NCI-H774 (cell line): Measurements from ENCODE around the gene TMEM91.
A peak's percentile ranks its signal among the peaks of the same experiment; 100 is the strongest.
"Not testable (repeated sequence)": the region's sequence is repeated elsewhere in the genome, so short reads cannot be mapped to it uniquely, and the experiment has no call there.

ENCODE experiments used
- DNase-seq: peaks from one replicate; lab custom pipeline; 2025; lab: John Stamatoyannopoulos, UW

TMEM91 gene

DNA sequence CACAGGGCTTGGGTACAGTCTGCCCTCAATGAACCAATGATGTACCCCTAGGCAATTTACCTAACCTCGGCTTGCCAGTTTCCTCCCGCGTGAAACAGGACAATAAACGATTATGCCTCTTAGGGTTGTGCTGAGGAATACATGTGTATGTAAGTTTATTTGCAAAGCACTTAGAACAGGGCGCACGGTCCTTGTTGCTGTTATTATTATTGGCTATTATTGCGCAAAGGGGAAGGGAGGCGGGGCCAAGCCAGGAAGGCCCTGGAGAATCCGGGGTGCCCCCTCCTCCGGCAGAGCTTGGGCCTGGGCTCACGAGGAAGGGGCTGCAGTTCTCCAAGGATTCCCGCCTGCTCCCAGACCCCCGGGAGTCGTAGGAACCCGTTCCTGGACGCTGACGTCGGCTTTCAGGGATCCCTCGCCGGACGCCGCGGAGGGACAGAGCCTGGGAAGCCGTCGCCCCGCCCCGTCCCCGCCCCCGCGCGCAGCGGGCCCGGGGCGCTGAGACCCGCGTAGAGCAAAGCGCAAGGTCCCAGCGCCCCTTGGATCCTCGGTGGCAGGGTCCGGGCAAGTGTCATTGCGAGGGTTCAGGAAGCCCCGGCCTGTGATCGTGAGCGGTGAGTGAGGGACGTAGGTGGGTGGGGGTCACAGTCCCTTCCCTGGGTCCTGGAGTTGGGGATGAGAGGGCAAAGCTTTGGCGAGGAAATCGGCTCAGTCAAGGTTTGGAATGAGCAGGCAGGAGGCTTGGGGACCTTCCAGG, at the start of gene TMEM91:
Gene TMEM91 (plus strand): TSS at position 293 of the 757 bp plus-strand sequence. CDS start 1,777 bp downstream, outside the sequence.
- DNase-seq: peak; percentile 8

DNA sequence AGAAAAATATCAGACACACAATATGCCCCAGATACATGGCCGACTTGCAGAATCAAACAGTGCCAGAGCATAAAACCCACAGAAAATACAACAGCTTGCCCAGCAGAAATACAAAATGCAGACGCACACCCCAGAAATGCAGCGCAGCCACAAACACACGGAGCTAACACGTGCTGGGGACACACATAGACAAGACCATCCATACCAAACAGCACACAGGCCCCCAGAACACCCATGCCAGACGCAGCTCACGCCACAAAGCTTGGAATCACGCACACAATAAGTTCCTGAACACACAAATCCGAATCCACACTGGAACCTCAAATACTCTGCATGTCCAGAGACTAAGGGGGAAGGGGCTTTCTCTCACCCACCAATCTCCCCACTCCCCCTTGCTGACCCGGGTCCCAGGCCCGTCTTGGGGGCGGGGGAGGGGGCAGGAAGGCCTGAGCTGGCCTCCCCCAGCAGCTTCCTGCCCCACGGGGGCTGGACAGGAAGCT, 49.2 kb upstream of the TMEM91 start:
- DNase-seq: no peak

DNA sequence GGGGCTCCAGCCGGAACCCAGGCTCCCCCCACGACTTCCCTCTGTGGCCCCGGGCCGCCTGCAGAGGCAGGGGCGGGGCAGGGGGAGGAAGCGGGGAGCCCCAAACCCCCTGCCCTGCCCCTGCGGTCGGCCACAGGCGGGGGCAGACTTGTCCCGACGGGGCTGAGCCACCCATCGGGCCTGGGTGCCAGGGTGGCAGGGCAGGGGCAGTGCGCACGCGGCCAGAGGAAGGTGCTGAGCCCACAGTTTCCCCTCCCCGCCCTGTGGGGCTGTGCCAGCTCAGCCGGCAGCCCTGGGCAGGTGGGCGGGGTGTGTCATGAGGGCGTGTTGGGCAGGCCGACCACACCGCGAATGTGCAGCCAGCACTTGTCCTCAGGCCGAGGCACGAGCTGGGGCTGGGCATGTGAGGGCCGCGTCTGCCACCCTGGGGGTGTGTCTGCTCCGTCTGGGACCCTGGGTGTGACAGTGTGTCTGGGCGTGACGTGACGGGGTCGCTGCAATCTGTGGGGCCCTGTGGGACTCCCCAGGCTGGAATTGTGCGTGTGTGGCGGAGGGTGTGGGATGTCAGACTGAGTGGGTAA, 48.7 kb upstream of the TMEM91 start:
- peak; percentile 57 for DNase-seq

DNA sequence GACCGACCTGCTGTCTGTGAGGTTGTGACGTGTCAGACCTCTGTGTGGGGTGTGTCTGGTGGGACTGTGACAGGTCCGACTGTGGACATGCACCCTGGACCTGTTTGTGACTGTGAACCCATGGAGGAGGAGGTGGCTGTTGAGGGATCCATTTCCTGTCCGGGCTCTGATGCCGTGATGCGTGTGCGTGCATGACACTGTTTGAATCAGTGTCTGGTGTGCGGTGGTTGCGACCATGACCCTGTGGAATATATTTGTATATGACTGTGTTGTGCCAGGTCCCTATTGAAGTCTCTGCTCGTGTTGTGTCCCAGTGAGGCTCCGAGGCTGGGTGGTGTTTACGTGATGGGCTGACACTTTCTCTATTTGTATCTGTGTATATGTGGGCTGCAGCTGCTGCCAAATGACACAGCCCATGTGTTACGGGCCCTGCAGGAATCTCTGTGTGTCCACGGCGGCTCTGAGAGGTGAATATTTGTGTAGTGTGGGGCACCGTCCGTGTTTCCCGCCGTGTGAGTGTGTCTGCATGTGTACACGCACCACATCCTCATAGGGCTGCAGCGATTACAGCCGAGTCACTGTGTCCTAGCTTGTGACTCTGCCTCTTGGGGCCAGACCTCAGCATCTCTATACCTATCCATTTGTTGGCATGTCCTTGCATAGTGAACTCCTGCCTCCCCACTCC, 48.0 kb upstream of the TMEM91 start:
- no peak for DNase-seq

DNA sequence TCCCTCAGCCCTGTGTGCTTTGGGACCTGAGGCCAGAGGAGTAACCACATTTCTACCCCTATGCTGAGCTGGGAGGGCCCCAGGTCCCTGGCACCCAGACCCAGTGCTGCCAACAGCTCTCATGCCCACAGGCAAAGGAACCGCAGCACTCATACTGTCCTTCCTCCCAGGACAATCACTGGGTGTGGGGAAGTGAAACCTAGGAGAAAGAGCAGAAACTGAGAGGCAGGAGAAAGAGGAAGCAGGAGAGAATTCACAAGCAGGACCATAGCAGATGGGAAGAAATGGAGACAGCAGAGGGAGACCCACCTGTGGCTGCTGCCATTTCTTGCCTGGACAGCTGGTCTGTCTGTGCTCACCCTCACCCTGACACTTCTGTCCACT, 47.5 kb upstream of the TMEM91 start:
- no peak for DNase-seq

DNA sequence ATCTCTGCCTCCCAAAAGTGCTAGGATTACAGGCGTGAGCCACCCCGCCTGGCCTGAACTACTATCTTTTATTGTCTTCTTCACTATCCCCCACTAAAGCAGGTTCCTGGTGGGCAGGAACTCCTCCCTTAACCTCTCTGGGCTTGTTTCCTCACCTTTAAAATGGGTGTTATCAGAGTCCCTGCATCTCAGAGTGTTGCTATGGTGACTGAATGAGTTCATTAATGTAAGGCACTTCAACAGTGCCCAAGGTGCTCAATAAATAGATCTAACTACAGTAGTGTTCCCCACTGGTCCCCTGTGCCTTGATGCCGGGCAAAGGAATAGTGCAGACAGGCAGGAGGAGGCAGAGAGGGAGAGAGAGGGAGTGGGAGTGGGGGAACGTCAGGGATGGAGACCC, 45.9 kb upstream of the TMEM91 start:
- DNase-seq: no peak

DNA sequence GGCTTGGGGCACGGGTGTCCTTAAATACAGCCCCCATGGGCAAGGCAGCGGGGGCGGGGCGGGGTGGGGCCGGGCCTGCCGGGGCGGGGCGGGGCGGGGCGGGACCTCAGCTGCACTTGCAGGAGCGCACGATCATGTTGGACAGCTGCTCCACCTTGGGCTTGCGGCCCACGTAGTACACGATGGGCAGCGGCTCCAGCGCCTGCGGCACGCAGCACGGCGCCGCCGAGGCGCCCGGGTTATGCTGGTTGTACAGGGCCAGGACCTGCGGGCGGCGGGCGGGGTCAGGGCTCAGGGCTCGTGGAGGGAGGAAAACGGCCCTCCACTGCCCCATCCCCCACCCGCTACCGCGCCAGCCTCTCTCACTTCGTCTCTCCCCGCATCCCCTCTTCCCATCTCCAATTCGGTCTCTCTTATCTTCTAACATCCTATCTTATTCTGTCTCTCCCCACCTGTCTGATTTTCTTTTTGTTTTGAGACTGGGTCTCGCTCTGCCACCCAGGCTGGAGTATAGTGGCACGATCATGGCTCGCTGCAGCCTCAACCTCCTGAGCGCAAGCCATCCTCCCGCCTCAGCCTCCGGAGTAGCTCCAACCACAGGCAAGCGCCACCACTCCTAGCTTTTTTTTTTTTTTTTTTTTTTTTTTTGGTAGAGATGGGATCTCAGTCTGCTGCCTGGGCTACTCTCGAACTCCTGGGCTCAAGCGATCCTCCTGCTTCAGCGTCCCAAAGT, 45.2 kb upstream of the TMEM91 start:
- peak; percentile 38 for DNase-seq

DNA sequence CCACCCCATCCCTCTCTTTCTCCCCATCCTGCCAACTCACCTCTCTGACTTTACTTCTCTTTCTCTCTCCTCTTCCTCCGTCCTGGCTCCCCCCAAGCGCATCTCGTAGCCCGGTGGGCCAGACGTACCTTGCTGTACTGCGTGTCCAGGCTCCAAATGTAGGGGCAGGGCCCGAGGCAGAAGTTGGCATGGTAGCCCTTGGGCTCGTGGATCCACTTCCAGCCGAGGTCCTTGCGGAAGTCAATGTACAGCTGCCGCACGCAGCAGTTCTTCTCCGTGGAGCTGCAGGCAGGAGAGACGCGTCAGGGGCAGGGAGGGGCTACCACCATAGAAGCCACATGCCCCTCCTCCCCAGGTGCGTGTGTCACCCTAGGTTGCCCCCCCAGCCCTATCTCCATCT, 44.3 kb upstream of the TMEM91 start:
- no peak for DNase-seq

DNA sequence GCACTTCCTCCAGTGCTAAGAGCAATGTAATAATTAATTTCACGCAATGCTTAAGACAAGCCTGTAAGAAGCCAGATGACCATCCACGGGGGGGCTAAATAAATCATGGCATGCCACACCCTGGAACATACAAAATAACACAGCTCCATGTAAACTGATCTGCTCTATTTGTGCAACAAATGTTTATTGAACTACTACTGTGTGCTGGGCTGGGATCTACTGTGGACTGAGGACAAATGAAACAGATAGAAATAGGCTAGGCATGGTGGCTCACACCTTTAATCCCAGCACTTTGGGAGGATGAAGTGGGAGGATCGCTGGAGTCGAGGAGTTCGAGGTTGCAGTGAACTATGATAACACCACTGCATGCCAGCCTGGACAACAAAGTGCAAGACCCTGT, 43.9 kb upstream of the TMEM91 start:
- no peak for DNase-seq

DNA sequence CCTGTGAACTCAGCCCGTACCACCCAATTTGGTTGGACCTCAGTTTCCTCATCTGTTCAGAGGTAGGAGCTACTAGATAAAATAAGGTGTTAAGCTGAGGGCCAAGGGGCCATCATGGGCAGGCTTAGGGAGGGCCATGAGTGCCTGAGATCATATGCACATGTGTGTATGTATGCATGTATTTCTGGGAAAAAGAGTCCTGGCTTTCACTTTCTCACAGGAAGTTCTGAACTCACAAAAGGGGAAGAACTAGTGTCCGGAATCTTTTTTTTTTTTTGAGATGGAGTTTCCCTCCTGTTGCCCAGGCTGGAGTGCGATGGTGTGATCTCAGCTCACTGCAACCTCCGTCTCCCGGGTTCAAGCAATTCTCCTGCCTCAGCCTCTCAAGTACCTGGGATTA, 41.5 kb upstream of the TMEM91 start:
- DNase-seq: no peak

DNA sequence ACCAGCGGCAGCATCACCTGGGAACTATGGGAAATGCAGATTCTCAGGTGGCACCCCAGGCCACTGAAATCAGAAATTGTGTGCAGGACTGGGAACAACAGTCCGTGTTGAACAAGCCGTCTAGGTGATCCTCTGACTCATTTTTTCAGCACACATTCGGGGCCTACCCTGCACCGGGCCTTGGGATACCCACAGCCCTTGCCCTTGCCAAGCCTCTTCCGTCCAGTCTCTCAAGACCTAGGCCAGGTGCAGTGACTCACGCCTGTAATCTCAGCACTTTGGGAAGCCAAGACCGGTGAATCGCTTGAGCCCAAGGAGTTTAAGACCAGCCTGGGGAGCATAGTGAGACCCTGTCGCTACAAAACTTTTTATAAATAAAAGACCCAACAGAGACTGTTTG, 40.9 kb upstream of the TMEM91 start:
- no peak for DNase-seq

DNA sequence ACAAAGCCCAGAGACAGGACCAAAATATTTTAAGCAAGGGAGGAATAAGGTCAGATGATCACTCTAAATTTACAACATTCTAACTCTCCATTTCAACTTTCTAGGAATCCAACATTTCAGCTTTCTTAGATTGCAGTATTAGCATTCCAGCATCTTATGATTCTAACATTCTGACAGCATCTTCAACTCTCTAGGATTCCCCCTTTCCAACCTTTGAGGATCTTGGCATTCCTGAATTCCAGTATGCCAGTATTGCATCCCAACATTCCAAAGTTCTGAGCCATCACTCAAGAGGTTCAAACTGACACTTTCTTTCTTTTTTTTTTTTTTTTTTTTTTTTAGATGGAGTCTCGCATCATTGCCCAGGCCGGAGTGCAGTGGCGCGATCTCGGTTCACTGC, 36.4 kb upstream of the TMEM91 start:
- no peak for DNase-seq

DNA sequence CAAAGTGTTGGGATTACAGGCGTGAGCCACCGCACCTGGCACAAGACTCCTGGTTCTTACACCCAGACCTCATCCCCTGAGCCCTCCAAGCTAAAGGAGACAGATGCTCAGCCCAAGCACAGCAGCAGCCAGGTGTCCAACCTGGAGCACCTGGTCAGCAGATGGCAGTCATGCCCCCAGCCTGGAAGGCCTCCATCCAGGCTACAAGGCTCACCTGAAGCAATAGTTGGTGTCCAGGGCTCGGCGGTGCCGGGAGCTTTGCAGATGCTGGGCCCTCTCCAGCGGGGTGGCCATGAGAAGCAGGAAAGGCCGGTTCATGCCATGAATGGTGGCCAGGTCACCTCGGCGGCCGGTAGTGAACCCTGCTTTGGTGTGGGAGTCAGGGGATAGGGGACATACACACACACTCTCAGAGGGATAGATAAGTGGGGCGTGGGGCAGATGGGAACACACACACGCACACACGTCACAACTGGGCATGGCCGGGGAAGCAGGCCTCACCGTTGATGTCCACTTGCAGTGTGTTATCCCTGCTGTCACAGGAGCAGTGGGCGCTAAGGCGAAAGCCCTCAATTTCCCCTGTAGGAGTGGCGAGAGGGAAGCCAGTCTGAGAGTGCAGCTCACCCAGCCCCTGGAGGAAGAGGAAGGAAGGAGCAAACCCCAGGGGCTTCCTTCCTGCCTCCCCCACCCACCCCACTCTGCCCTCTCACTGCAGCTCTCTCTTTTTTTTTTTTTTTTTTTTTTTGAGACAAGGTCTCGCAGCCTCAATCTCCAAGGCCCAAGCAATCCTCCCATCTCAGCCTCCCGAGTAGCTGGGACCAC, 34.5 kb upstream of the TMEM91 start:
- no peak for DNase-seq

DNA sequence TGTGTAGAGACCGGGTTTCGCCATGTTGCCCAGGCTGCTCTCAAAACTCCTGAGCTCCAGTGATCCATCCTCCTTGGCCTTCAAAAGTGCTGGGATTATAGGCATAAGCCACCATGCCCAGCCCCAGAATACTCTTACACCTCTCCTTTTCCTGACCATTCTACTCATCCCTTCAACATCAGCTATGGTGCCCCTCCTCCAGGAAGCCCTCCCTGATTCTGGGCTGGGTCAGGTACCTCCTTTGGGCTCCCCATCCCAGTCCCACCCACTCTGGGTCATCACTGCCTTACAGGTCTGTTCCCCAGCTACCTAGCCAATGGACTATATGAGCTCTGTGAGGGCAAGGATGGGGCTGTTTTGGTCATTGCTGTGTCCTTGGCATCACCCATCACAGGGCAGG, 32.2 kb upstream of the TMEM91 start:
- no peak for DNase-seq

DNA sequence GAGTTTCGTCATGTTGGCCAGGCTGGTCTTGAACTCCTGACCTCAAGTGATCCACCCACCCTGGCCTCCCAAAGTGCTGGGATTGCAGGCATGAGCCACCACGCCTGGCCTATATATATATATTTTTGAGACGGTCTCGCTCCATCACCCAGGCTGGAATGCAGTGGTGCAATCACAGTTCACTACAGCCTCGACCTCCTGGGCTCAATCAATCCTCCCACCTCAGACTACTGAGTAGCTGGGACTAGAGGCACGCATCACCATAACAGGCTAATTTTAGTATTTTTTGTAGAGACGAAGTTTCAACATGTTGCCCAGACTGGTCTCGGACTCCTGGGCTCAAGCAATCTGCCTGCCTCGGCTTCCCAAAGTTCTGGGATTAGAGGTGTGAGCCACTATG, 29.4 kb upstream of the TMEM91 start:
- not testable (repeated sequence) for DNase-seq

DNA sequence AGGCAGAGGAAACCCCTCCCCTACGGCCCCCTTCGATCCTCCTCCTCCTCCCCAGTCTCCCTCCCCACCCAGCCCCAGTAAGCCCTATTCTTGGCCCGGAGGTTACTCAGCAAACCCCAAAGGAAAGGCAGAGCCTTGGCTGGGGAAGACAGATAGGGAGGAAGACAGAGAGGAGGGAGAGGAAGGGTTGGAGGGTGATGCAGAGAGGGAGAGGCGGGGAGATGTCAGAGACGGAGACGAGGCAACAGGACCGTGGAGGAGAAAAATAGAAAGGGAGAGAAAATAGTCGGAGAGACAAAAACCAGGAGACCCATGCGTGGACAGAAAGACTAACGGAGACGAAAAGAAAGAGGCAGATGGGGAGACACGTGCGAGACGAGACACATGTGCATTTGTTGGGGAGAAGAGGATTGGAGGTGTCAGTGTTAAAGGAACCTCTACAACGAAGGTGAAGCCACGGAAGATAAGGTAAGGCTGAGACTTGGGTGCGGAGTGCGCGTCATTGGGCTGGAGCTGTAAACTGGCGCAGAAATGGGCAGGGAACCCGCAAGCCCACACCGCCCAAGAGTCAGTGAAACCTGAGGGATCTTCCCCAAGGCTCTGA, 25.5 kb upstream of the TMEM91 start:
- no peak for DNase-seq

DNA sequence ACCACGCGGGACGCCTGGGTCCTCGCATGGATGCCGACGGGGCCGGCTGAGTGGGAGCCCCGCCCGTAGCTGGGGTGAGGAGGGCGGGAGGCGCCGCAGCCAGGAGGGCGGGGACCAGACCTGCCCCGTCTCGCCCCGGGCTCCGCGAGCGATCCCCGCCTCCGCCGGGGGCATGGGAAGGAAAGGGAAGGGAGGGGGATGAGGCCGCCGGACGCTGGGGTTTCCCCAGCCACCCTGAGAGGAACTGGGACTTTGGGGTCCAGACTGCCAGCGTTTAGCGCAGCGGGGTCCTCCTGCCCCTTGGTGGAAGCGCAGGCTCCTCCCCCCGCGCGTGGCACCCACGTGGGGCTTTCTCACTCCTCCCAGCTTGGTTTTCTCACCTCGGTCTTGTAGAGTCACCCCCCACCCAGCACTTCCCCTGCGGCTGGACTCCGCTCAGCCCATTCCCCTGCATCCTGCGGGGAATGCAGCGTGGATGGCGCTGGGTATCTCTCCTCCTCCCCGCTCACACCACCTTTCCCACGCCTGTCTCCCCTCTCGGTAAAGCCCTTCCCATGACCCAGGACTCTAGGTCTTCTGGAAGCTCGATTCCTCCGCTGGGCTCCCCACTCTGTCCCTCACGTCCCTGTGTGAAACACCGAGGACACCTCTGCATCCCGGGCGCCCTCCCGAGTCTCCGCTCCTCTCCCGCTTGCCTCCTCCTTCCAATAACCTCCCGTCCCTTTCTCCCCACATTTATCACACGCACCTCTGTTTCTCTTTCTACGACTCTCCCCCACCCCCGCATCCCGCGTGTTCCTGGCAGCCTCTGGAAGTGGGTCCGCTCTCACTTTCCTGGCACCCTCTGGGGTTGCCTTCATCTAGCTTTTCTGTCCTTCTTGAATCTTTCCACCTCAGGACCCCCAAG, 24.7 kb upstream of the TMEM91 start:
- no peak for DNase-seq

DNA sequence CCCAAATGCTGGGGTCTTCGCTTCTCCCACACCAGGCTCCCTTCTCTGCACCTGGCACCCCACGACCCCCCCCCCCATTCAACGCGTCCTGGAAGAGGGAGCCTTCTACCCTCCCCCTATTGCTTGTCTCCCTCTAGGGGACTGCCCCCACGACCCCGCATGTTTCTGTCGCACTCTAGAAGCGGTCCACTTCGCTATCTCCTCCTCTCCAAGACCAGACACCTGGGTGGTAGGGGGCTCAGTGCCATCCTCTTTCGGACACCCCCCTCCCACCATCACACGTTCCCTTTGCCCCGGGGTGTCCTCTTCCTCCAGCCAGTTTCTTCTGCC, 24.1 kb upstream of the TMEM91 start:
- no peak for DNase-seq

DNA sequence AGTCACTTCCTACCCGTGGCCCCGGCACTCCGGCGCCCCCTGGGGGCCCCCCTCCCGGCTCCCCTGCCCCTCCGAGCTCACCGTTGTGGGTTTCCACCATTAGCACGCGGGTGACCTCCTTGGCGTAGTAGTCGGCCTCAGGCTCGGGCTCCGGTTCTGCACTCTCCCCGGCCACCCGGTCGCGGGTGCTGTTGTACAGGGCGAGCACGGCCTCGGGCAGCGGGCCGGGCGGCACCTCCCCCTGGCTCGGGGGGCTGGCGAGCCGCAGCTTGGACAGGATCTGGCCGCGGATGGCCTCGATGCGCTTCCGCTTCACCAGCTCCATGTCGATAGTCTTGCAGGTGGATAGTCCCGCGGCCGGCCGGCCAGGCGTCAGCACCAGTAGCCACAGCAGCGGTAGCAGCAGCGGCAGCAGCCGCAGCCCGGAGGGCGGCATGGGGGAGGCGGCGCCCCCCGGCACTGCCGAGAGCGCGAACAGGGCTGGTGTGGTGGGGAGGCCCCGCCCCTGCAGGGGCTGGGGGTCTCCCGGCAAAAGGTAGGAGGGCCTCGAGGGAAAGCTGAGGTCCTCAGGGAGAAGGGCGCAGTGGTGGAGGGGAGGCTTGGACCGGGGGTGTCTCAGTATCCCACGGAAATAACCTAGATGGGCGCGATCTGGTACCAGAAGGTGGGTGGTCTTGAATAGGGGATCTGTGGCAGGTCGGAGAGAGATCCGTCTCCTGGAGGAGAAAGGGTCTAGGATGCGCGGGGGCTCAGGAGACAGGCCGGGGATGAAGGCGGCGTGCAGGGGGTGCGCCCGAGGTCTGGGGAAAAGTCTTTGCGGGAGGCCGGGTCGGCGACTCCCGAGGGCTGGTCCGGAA, 23.5 kb upstream of the TMEM91 start:
- DNase-seq: no peak
